Testis (tissue), 3 donors: ENCODE measurements around the gene ITGA8. TPM values are rescaled to one million over a fixed set of nuclear protein-coding genes. Genes with fewer than 3 reads are reported as not detected.

ENCODE experiments used
- DNase-seq: peaks from one replicate; pipeline ENCODE4 v3.0.0-alpha.2; 2019
- H3K27ac ChIP-seq, 2 donors: fragments of 200-600 bp; sonication (generic); one replicate each; pipeline ENCODE4 v1.5.1; 2019
- H3K27me3 ChIP-seq: fragments of 200-600 bp; sonication (generic); one replicate; pipeline ENCODE4 v1.5.1; 2019
- H3K36me3 ChIP-seq: fragments of 200-600 bp; sonication (generic); one replicate; pipeline ENCODE4 v1.5.1; 2017; ENCODE audit warnings: low read depth; ENCODE audit errors: missing control alignments
- H3K4me1 ChIP-seq: fragments of 200-600 bp; sonication (generic); one replicate; pipeline ENCODE4 v1.5.1; 2019
- H3K4me3 ChIP-seq, 2 donors: fragments of 200-600 bp; sonication (generic); one replicate each; pipeline ENCODE4 v1.5.1; 2017 to 2019
- H3K9me3 ChIP-seq: fragments of 200-600 bp; sonication (generic); one replicate; pipeline ENCODE4 v1.5.1; 2017
- CTCF ChIP-seq, 3 experiments: fragments of 450-650 bp in 2 of 3; fragments of 200-600 bp in 1 of 3; sonication (generic) in 1 of 3; IDR thresholded peaks; one replicate each; pipeline ENCODE4 v1.5.1; 2016 to 2019; ENCODE audit warnings: antibody characterized with exemption in 3 of 3, mild to moderate bottlenecking in 2 of 3, moderate library complexity in 1 of 3
- POLR2A ChIP-seq: fragments of 450-650 bp; IDR thresholded peaks from one replicate; pipeline ENCODE4 v1.6.1; 2017; ENCODE audit warnings: antibody characterized with exemption, mild to moderate bottlenecking, moderate library complexity
- WGBS, 2 donors: methylation state at CpG; one replicate each; pipeline ENCODE4 v1.1.5; 2018; 5-methylcytosine and 5-hydroxymethylcytosine counted together
- intact Hi-C: fragments of 100-400 bp; cut with DNase I; formaldehyde crosslinking; loops from one replicate; pipeline ENCODE4 v1.15.1; 2023; ENCODE audit warnings: low total_unique reads
- polyA plus RNA-seq: library from polyadenylated mRNA; stranded (reverse); fragments of 350-450 nt; fragmentation: Illumina TruSeq; extraction: RNeasy Lipid Tissue Mini Kit (QIAGEN cat#74804); gene quantifications from one replicate; pipeline ENCODE4 v1.2.3, GENCODE V29; 2014; ENCODE audit warnings: low read depth, low replicate concordance; ENCODE audit not compliant: insufficient read depth
- total RNA-seq, 2 donors: library from RNA; depleted of rRNA; stranded (reverse); fragments of >200 nt; gene quantifications; one replicate each; pipeline ENCODE4 v1.2.3, GENCODE V29; 2016

ITGA8 gene
- total and polyA plus RNA-seq, 3 donors from 2014 or later = 0.68 to 6.9 (median 0.79) TPM

GRCh38 chr10:15515202-15515601 lies 204.5 kb downstream of the ITGA8 start:
- intact Hi-C loops = no loop called here
- Histone ChIP-seq H3K9me3 (no peaks in the 10 kb centered on the region), H3K27me3 (no peaks in the 10 kb centered on the region), H3K27ac (no peak overlapping the region), H3K4me1 (no peaks in the 10 kb centered on the region), H3K36me3 (no peaks in the 10 kb centered on the region), H3K4me3 (no peak overlapping the region)
- 35 to 46% methylated on average over 7 of the region's 7 CpGs for WGBS, 2 donors
- peak; percentile 72 for DNase-seq
- TF ChIP-seq CTCF (IDR thresholded peaks at IDR 0.05) (no peak), POLR2A (no peak)

GRCh38 chr10:15510963-15511362 lies 208.8 kb downstream of the ITGA8 start:
- Histone ChIP-seq H3K4me1 (no peaks in the 10 kb centered on the region), H3K9me3 (no peaks in the 10 kb centered on the region), H3K36me3 (no peaks in the 10 kb centered on the region), H3K27ac (no peak overlapping the region), H3K4me3 (no peak overlapping the region), H3K27me3 (no peaks in the 10 kb centered on the region)
- intact Hi-C loops = no loop called here
- TF ChIP-seq CTCF (IDR thresholded peaks at IDR 0.05) = no peak
- no peak for TF ChIP-seq POLR2A
- 58 to 94% methylated on average over 3 of the region's 3 CpGs for WGBS, 2 donors
- DNase-seq = no peak

- H3K9me3 ChIP-seq = no peaks in the 10 kb centered on the region
- no peaks in the 10 kb centered on the region for H3K27me3 ChIP-seq
- TF ChIP-seq POLR2A (no peak), CTCF (IDR thresholded peaks at IDR 0.05) (no peak)
- DNase-seq = no peak
- intact Hi-C loops = no loop called here
- no peak overlapping the region for H3K27ac ChIP-seq
- peaks cover 7% of the 10 kb centered on the region for H3K4me1 ChIP-seq
- 70 to 76% methylated on average over 5 of the region's 5 CpGs for WGBS, 2 donors
- H3K36me3 ChIP-seq = no peaks in the 10 kb centered on the region
- no peak overlapping the region for H3K4me3 ChIP-seq
Measured at GRCh38 chr10:15505329-15505728, 214.4 kb downstream of the ITGA8 start.

GRCh38 chr10:15504101-15504840 lies 215.5 kb downstream of the ITGA8 start:
- DNase-seq = no peak
- intact Hi-C loops = no loop called here
- no peaks in the 10 kb centered on the region for H3K27me3 ChIP-seq
- no peaks in the 10 kb centered on the region for H3K9me3 ChIP-seq
- no peak overlapping the region for H3K4me3 ChIP-seq
- H3K4me1 ChIP-seq = peaks cover 7% of the 10 kb centered on the region
- H3K36me3 ChIP-seq = no peaks in the 10 kb centered on the region
- TF ChIP-seq CTCF (IDR thresholded peaks at IDR 0.05) = no peak
- WGBS, 2 donors = 36 to 42% methylated on average over 10 of the region's 10 CpGs
- H3K27ac ChIP-seq = no peak overlapping the region
